Upper lobe of left lung (tissue), 6 donors: ENCODE data around the gene SEMA7A. TPM values are rescaled to one million over a fixed set of nuclear protein-coding genes. Genes with fewer than 3 reads are reported as not detected.

Experiments used
- ATAC-seq, 2 donors: fragments of 200-7000 bp; cut with Tn5 transposase; one replicate each; pipeline ENCODE4 v1.9.1; 2022; ENCODE audit warnings: mild to moderate bottlenecking in 2 of 2, moderate library complexity in 2 of 2; ENCODE audit not compliant: low FRiP score in 2 of 2
- DNase-seq, 2 donors: peaks; one replicate each; pipeline ENCODE4 v3.0.0-alpha.2; 2019 to 2020
- H3K27ac ChIP-seq, 4 donors: fragments of 200-600 bp; sonication (generic); one replicate each; pipeline ENCODE4 v1.5.1; 2016 to 2019
- H3K27me3 ChIP-seq, 4 donors: fragments of 200-600 bp; sonication (generic); one replicate each; pipeline ENCODE4 v1.5.1; 2017 to 2019
- H3K36me3 ChIP-seq, 4 donors: fragments of 200-600 bp; sonication (generic); one replicate each; pipeline ENCODE4 v1.5.1; 2016 to 2019
- H3K4me1 ChIP-seq, 4 donors: fragments of 200-600 bp; sonication (generic); one replicate each; pipeline ENCODE4 v1.5.1; 2018 to 2019
- H3K4me3 ChIP-seq, 4 donors: fragments of 200-600 bp; sonication (generic); one replicate each; pipeline ENCODE4 v1.5.1; 2017 to 2019; ENCODE audit warnings: mild to moderate bottlenecking in 2 of 4, moderate library complexity in 1 of 4
- H3K9me3 ChIP-seq, 4 donors: fragments of 200-600 bp; sonication (generic); one replicate each; pipeline ENCODE4 v1.5.1; 2018 to 2019
- CTCF ChIP-seq, 6 experiments: fragments of 450-650 bp in 4 of 6; fragments of 200-600 bp in 2 of 6; sonication (generic) in 2 of 6; IDR thresholded peaks; one replicate each; pipeline ENCODE4 v1.5.1; 2016 to 2019; ENCODE audit warnings: antibody characterized with exemption in 6 of 6
- EP300 ChIP-seq, 4 donors: sonication (generic); formaldehyde crosslinking; IDR thresholded peaks; one replicate each; pipeline ENCODE4 v1.5.1; 2017; ENCODE audit warnings: antibody characterized with exemption in 4 of 4, control low read depth in 2 of 4
- POLR2A ChIP-seq, 4 donors: fragments of 450-650 bp; IDR thresholded peaks; one replicate each; pipeline ENCODE4 v1.5.1; 2016 to 2017; ENCODE audit warnings: antibody characterized with exemption in 4 of 4, mild to moderate bottlenecking in 2 of 4
- POLR2AphosphoS5 ChIP-seq, 2 donors: sonication (generic); formaldehyde crosslinking; IDR thresholded peaks; one replicate each; pipeline ENCODE4 v1.5.1; 2017; ENCODE audit warnings: antibody characterized with exemption in 2 of 2
- WGBS, 2 donors: methylation state at CpG; one replicate each; pipeline ENCODE4 v1.1.5; 2017 to 2018; 5-methylcytosine and 5-hydroxymethylcytosine counted together
- total RNA-seq, 6 donors: library from RNA; depleted of rRNA in 4 of 6; stranded (reverse); fragments of >200 nt in 4 of 6; gene quantifications; one replicate each; pipeline versions ENCODE4 v1.1.0 to v1.2.1, GENCODE V29; 2016 to 2021
- donor health status: DM: no; HTN: no; CAD: no; lungs with moderate emphysema.
- donor health status: DM: no; HTN: yes; CAD: no; lungs with severe emphysema.

SEMA7A gene
- total RNA-seq, 6 donors from 2014 or later, result 1.0 to 9.1 (median 5.3) TPM

GRCh38 chr15:74466570-74466969 lies 32.8 kb upstream of the SEMA7A start:
- ATAC-seq, result no peak
- no peaks in the 10 kb centered on the region for H3K9me3 ChIP-seq
- DNase-seq, result no peak
- H3K27ac ChIP-seq, result no peak overlapping the region
- H3K27me3 ChIP-seq, result no peaks in the 10 kb centered on the region
- TF ChIP-seq POLR2AphosphoS5 (IDR thresholded peaks at IDR 0.05), result no peak
- no peak for TF ChIP-seq EP300 (IDR thresholded peaks at IDR 0.05)
- no peak for TF ChIP-seq POLR2A (IDR thresholded peaks at IDR 0.05)
- H3K36me3 ChIP-seq, result peaks cover 0 to 13% (median 0%) of the 10 kb centered on the region in 4 donors
- H3K4me1 ChIP-seq, result peaks cover 7 to 14% (median 10%) of the 10 kb centered on the region in 4 donors
- WGBS, 2 donors, result 90 to 96% methylated on average over 1 of the region's 1 CpG
- H3K4me3 ChIP-seq, result no peak overlapping the region

GRCh38 chr15:74464897-74465296 lies 31.1 kb upstream of the SEMA7A start:
- DNase-seq (no peak), ATAC-seq (no peak)
- Histone ChIP-seq H3K36me3 (peaks cover 0 to 13% (median 0%) of the 10 kb centered on the region in 4 donors), H3K4me1 (peaks cover 13 to 24% (median 17%) of the 10 kb centered on the region in 4 donors), H3K4me3 (no peak overlapping the region), H3K9me3 (no peaks in the 10 kb centered on the region), H3K27ac (no peak overlapping the region), H3K27me3 (no peaks in the 10 kb centered on the region)
- TF ChIP-seq EP300 (IDR thresholded peaks at IDR 0.05), result no peak
- WGBS, 2 donors, result 85 to 92% methylated on average over 2 of the region's 2 CpGs

GRCh38 chr15:74464216-74464615 lies 30.5 kb upstream of the SEMA7A start:
- DNase-seq, result peak in 1 of 2 donors; percentile 25

GRCh38 chr15:74463634-74464033 lies 29.9 kb upstream of the SEMA7A start:
- no peak for ATAC-seq
- no peak for TF ChIP-seq EP300 (IDR thresholded peaks at IDR 0.05)
- TF ChIP-seq POLR2AphosphoS5 (IDR thresholded peaks at IDR 0.05), result no peak
- no peak for TF ChIP-seq CTCF (IDR thresholded peaks at IDR 0.05)
- no peak for TF ChIP-seq POLR2A (IDR thresholded peaks at IDR 0.05)

More at GRCh38 chr15:74464216-74464615, 30.5 kb upstream of the SEMA7A start:
- no peak for ATAC-seq
- Histone ChIP-seq H3K36me3 (peaks cover 0 to 13% (median 0%) of the 10 kb centered on the region in 4 donors), H3K27me3 (no peaks in the 10 kb centered on the region), H3K4me3 (no peak overlapping the region), H3K9me3 (no peaks in the 10 kb centered on the region), H3K27ac (no peak overlapping the region), H3K4me1 (peaks cover 13 to 25% (median 19%) of the 10 kb centered on the region in 4 donors)
- TF ChIP-seq CTCF (IDR thresholded peaks at IDR 0.05), result no peak
- no peak for TF ChIP-seq POLR2AphosphoS5 (IDR thresholded peaks at IDR 0.05)
- TF ChIP-seq EP300 (IDR thresholded peaks at IDR 0.05), result no peak
- no peak for TF ChIP-seq POLR2A (IDR thresholded peaks at IDR 0.05)
- 45 to 66% methylated on average over 2 of the region's 2 CpGs for WGBS, 2 donors

GRCh38 chr15:74461847-74462511 lies 28.2 kb upstream of the SEMA7A start:
- Histone ChIP-seq H3K4me1 (peaks cover 13 to 25% (median 19%) of the 10 kb centered on the region in 4 donors), H3K9me3 (no peaks in the 10 kb centered on the region), H3K27ac (peak overlapping the region; percentile 83 to 92 (median 86)), H3K36me3 (peaks cover 0 to 18% (median 0%) of the 10 kb centered on the region in 4 donors), H3K27me3 (no peaks in the 10 kb centered on the region), H3K4me3 (peak overlapping the region in 3 of 4 donors; percentile 59 to 82 (median 75))
- TF ChIP-seq CTCF (IDR thresholded peaks at IDR 0.05) (no peak), POLR2A (IDR thresholded peaks at IDR 0.05) (no peak), EP300 (IDR thresholded peaks at IDR 0.05) (no peak), POLR2AphosphoS5 (IDR thresholded peaks at IDR 0.05) (no peak)
- DNase-seq, result no peak
- ATAC-seq, result no peak
- WGBS, 2 donors, result 44 to 47% methylated on average over 8 of the region's 8 CpGs

More at GRCh38 chr15:74463634-74464033, 29.9 kb upstream of the SEMA7A start:
- no peak for DNase-seq
- H3K27me3 ChIP-seq, result no peaks in the 10 kb centered on the region
- H3K4me3 ChIP-seq, result no peak overlapping the region
- H3K9me3 ChIP-seq, result no peaks in the 10 kb centered on the region
- no peak overlapping the region for H3K27ac ChIP-seq
- peaks cover 0 to 14% (median 0%) of the 10 kb centered on the region in 4 donors for H3K36me3 ChIP-seq
- H3K4me1 ChIP-seq, result peaks cover 13 to 25% (median 19%) of the 10 kb centered on the region in 4 donors
